GM18868 (cell line): ENCODE data around the gene TRIM7.
"Not testable (repeated sequence)": the region's sequence is repeated elsewhere in the genome, so short reads cannot be mapped to it uniquely, and the experiment has no call there.

ENCODE experiments used
- ATAC-seq: cut with Tn5 transposase; IDR thresholded peaks from one replicate; pipeline ENCODE4 v1.9.1; 2021; ENCODE audit warnings: mild to moderate bottlenecking, moderate library complexity; ENCODE audit not compliant: unreplicated experiment

TRIM7 gene

GRCh38 chr5:181173420-181174342 is 31.3 kb downstream of the TRIM7 start:
- ATAC-seq = peak; percentile 53

- ATAC-seq = peak; percentile 36
Measured at GRCh38 chr5:181173027-181173419, 32.0 kb downstream of the TRIM7 start.

GRCh38 chr5:181171782-181172181 is 33.2 kb downstream of the TRIM7 start:
- no peak for ATAC-seq

GRCh38 chr5:181170996-181171395 is 34.0 kb downstream of the TRIM7 start:
- ATAC-seq = no peak

GRCh38 chr5:181170237-181170825 is 34.7 kb downstream of the TRIM7 start:
- ATAC-seq = no peak

- ATAC-seq = peak; percentile 37
Measured at GRCh38 chr5:181169459-181170236, 35.3 kb downstream of the TRIM7 start.

- ATAC-seq = no peak
Measured at GRCh38 chr5:181168595-181169118, 36.3 kb downstream of the TRIM7 start.

GRCh38 chr5:181167814-181168488 is 37.0 kb downstream of the TRIM7 start:
- ATAC-seq = no peak

GRCh38 chr5:181166812-181167733 is 37.9 kb downstream of the TRIM7 start:
- no peak for ATAC-seq

- ATAC-seq = no peak
Measured at GRCh38 chr5:181164076-181164952, 40.7 kb downstream of the TRIM7 start.

- ATAC-seq = no peak
Measured at GRCh38 chr5:181163487-181164075, 41.4 kb downstream of the TRIM7 start.

- ATAC-seq = no peak
Measured at GRCh38 chr5:181161534-181162175, 43.3 kb downstream of the TRIM7 start.

- not testable (repeated sequence) for ATAC-seq
Measured at GRCh38 chr5:181160755-181161533, 44.1 kb downstream of the TRIM7 start.

- peak; percentile 71 for ATAC-seq
Measured at GRCh38 chr5:181160152-181160754, 44.7 kb downstream of the TRIM7 start.

- peak; percentile 48 for ATAC-seq
Measured at GRCh38 chr5:181159286-181160151, 45.5 kb downstream of the TRIM7 start.

GRCh38 chr5:181158869-181159268 is 46.1 kb downstream of the TRIM7 start:
- ATAC-seq = no peak
